SK-N-SH treated with all-trans-retinoic acid at 6 μM for 48 hours (cell line): ENCODE measurements around the gene IGLL1.

ENCODE experiments used
- ATAC-seq: fragments of 200-7000 bp; cut with Tn5 transposase; 3 replicates; pipeline ENCODE4 v1.9.1; 2020; ENCODE audit warnings: mild to moderate bottlenecking, moderate library complexity
- ARNTL ChIP-seq: fragments of 450-650 bp; formaldehyde crosslinking; IDR thresholded peaks from 2 replicates; pipeline ENCODE4 v1.5.0; 2020; ENCODE audit warnings: low read depth, mild to moderate bottlenecking, moderate library complexity, borderline replicate concordance
- BACH2 ChIP-seq: fragments of 250-450 bp; sonication (Bioruptor Pico); IDR thresholded peaks from 2 replicates; pipeline ENCODE4 v1.9.0; 2021; ENCODE audit warnings: mild to moderate bottlenecking, borderline replicate concordance
- CSDC2 ChIP-seq: fragments of 250-450 bp; sonication (Bioruptor Pico); IDR thresholded peaks from 2 replicates; pipeline ENCODE4 v1.5.0; 2020; ENCODE audit warnings: mild to moderate bottlenecking, moderate library complexity
- ESRRG ChIP-seq: fragments of 250-450 bp; sonication (Bioruptor Pico); IDR thresholded peaks from 2 replicates; pipeline ENCODE4 v1.6.1; 2021; ENCODE audit warnings: mild to moderate bottlenecking
- GLIS3 ChIP-seq: fragments of 250-450 bp; sonication (Bioruptor Pico); IDR thresholded peaks from 2 replicates; pipeline ENCODE4 v1.5.0; 2020; ENCODE audit warnings: mild to moderate bottlenecking, moderate library complexity
- ISL1 ChIP-seq: fragments of 250-450 bp; sonication (Bioruptor Pico); IDR thresholded peaks from 2 replicates; pipeline ENCODE4 v2.1.2; 2022; ENCODE audit warnings: mild to moderate bottlenecking, moderate library complexity
- OSR1 ChIP-seq: fragments of 250-450 bp; sonication (Bioruptor Pico); IDR thresholded peaks from 2 replicates; pipeline ENCODE4 v1.8.0; 2022; ENCODE audit warnings: moderate library complexity, mild to moderate bottlenecking, inconsistent platforms
- PPARA ChIP-seq: fragments of 250-450 bp; sonication (Bioruptor Pico); IDR thresholded peaks from 2 replicates; pipeline ENCODE4 v1.5.0; 2020; ENCODE audit warnings: mild to moderate bottlenecking, borderline replicate concordance
- RARB ChIP-seq: fragments of 250-450 bp; sonication (Bioruptor Pico); IDR thresholded peaks from 2 replicates; pipeline ENCODE4 v1.8.0; 2021; ENCODE audit warnings: mild to moderate bottlenecking, moderate library complexity
- SNAI2 ChIP-seq: fragments of 250-450 bp; sonication (Bioruptor Pico); IDR thresholded peaks from 2 replicates; pipeline ENCODE4 v1.5.0; 2020; ENCODE audit warnings: mild to moderate bottlenecking, moderate library complexity
- TCF4 ChIP-seq: fragments of 250-450 bp; sonication (Bioruptor Pico); IDR thresholded peaks from 2 replicates; pipeline ENCODE4 v1.8.0; 2021; ENCODE audit warnings: mild to moderate bottlenecking, moderate library complexity, borderline replicate concordance
- TOX ChIP-seq: fragments of 250-450 bp; sonication (Bioruptor Pico); IDR thresholded peaks from 2 replicates; pipeline ENCODE4 v1.8.0; 2021; ENCODE audit warnings: mild to moderate bottlenecking, moderate library complexity, borderline replicate concordance
- ZC3H10 ChIP-seq: fragments of 250-450 bp; sonication (Bioruptor Pico); IDR thresholded peaks from 2 replicates; pipeline ENCODE4 v1.5.1; 2021; ENCODE audit warnings: mild to moderate bottlenecking, moderate library complexity
- ZFP3 ChIP-seq: fragments of 250-450 bp; sonication (Bioruptor Pico); IDR thresholded peaks from 2 replicates; pipeline ENCODE4 v1.5.0; 2020; ENCODE audit warnings: mild to moderate bottlenecking, moderate library complexity
- ZFP30 ChIP-seq: fragments of 450-650 bp; formaldehyde crosslinking; IDR thresholded peaks from 2 replicates; pipeline ENCODE4 v1.5.0; 2022; ENCODE audit warnings: mild to moderate bottlenecking, moderate library complexity
- ZNF565 ChIP-seq: fragments of 450-650 bp; formaldehyde crosslinking; conservative IDR thresholded peaks from 2 replicates; pipeline ENCODE4 v1.5.0; 2020; ENCODE audit warnings: low read depth, mild to moderate bottlenecking, moderate library complexity
- ZNF70 ChIP-seq: fragments of 450-650 bp; formaldehyde crosslinking; IDR thresholded peaks from 2 replicates; pipeline ENCODE4 v1.5.0; 2020; ENCODE audit warnings: mild to moderate bottlenecking, moderate library complexity
- ZNF8 ChIP-seq: fragments of 450-650 bp; formaldehyde crosslinking; IDR thresholded peaks from 2 replicates; pipeline ENCODE4 v1.5.0; 2020; ENCODE audit warnings: mild to moderate bottlenecking, moderate library complexity
- TF ChIP-seq, protein P1 (sequence below): fragments of 250-450 bp; sonication (Bioruptor Pico); IDR thresholded peaks from 2 replicates; pipeline ENCODE4 v1.5.1; 2021; ENCODE audit warnings: mild to moderate bottlenecking, moderate library complexity
- TF ChIP-seq, protein P2 (sequence below): fragments of 250-450 bp; sonication (Bioruptor Pico); IDR thresholded peaks from 2 replicates; pipeline ENCODE4 v1.8.0; 2021; ENCODE audit warnings: low read depth, mild to moderate bottlenecking, moderate library complexity, borderline replicate concordance
- TF ChIP-seq, protein P3 (sequence below): fragments of 250-450 bp; sonication (Bioruptor Pico); IDR thresholded peaks from 2 replicates; pipeline ENCODE4 v1.5.1; 2020; ENCODE audit warnings: low read depth, mild to moderate bottlenecking, moderate library complexity
- TF ChIP-seq, protein P4 (sequence below): fragments of 250-450 bp; sonication (Bioruptor Pico); IDR thresholded peaks from 2 replicates; pipeline ENCODE4 v1.8.0; 2020; ENCODE audit warnings: mild to moderate bottlenecking, moderate library complexity, borderline replicate concordance

IGLL1 gene

DNA sequence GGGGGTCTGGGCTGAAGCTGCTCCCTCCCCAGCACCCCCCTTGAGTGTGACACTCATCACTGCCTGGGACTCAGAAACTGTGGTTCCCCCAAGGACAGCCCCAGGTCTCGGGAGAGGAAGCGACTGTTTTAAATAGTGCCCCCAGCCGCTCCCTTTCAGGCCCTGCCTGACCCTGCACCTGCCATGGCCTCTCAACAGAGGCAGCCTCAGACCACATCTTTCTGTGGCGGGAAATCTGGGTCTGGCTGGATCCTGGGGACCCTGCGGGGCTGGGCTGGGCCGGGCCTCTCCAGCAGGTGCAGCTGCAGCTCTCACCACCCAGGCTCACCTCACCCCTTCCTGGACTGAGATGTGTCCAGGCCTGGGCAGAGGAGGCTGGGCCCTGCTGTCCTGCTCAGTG lies 3.7 kb upstream of the IGLL1 start:
- TF ChIP-seq, protein P1, sequence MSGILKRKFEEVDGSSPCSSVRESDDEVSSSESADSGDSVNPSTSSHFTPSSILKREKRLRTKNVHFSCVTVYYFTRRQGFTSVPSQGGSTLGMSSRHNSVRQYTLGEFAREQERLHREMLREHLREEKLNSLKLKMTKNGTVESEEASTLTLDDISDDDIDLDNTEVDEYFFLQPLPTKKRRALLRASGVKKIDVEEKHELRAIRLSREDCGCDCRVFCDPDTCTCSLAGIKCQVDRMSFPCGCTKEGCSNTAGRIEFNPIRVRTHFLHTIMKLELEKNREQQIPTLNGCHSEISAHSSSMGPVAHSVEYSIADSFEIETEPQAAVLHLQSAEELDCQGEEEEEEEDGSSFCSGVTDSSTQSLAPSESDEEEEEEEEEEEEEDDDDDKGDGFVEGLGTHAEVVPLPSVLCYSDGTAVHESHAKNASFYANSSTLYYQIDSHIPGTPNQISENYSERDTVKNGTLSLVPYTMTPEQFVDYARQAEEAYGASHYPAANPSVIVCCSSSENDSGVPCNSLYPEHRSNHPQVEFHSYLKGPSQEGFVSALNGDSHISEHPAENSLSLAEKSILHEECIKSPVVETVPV = no peak
- no peak for TF ChIP-seq ZNF8 (CRISPR knock-in tag)
- TF ChIP-seq ZC3H10 (CRISPR knock-in tag) = no peak
- TF ChIP-seq ZNF565 (CRISPR knock-in tag) = no peak
- TF ChIP-seq TOX (CRISPR knock-in tag) = no peak
- no peak for TF ChIP-seq ZFP3
- no peak for ATAC-seq

DNA sequence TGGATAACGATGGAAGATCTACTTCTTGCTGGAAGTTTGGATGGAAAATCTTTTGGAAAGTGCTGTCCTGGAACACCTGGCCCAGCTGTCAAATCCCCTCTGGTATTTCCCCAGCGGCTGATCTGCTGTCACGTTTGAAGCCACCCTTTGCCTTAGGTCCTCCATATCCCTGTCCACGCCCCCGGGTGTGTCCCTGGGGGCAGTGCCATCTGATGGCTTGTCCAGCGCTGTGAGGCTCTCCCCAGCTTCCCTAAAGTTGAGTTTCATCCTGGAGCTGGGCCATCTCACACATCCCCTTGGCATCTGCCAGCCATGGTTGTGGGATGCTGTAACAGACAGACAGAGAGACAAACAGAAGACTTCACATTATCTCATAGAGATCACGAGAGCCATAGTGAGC lies 3.1 kb upstream of the IGLL1 start:
- TF ChIP-seq ZFP3 = no peak
- TF ChIP-seq RARB = no peak
- no peak for TF ChIP-seq ARNTL (CRISPR knock-in tag)
- no peak for TF ChIP-seq TOX (CRISPR knock-in tag)
- TF ChIP-seq, protein P2, sequence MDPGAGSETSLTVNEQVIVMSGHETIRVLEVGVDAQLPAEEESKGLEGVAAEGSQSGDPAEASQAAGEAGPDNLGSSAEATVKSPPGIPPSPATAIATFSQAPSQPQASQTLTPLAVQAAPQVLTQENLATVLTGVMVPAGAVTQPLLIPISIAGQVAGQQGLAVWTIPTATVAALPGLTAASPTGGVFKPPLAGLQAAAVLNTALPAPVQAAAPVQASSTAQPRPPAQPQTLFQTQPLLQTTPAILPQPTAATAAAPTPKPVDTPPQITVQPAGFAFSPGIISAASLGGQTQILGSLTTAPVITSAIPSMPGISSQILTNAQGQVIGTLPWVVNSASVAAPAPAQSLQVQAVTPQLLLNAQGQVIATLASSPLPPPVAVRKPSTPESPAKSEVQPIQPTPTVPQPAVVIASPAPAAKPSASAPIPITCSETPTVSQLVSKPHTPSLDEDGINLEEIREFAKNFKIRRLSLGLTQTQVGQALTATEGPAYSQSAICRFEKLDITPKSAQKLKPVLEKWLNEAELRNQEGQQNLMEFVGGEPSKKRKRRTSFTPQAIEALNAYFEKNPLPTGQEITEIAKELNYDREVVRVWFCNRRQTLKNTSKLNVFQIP (CRISPR knock-in tag) = no peak
- no peak for TF ChIP-seq ZNF8 (CRISPR knock-in tag)
- TF ChIP-seq GLIS3 = no peak
- no peak for ATAC-seq

DNA sequence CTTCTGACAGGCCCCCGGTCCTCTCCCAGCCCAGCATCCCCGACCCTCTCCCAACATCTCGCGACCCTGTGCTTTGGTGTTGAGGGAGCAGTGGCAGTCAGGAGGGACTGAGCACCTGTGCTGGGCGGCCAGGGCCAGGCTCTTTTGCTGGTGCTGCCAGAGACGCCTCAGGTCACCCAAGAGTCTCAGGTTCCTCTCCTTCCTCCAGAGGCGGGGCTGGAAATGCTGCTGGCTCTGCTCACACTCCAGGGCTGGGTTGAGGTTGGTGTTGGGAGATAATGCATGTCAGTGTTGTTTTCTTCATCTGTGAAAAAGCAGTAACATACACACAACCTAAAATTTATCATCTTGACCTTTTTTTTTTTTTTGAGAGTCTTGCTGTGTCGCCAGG lies 1.2 kb upstream of the IGLL1 start:
- ATAC-seq = no peak
- no peak for TF ChIP-seq SNAI2 (CRISPR knock-in tag)
- TF ChIP-seq ISL1 (CRISPR knock-in tag) = no peak

DNA sequence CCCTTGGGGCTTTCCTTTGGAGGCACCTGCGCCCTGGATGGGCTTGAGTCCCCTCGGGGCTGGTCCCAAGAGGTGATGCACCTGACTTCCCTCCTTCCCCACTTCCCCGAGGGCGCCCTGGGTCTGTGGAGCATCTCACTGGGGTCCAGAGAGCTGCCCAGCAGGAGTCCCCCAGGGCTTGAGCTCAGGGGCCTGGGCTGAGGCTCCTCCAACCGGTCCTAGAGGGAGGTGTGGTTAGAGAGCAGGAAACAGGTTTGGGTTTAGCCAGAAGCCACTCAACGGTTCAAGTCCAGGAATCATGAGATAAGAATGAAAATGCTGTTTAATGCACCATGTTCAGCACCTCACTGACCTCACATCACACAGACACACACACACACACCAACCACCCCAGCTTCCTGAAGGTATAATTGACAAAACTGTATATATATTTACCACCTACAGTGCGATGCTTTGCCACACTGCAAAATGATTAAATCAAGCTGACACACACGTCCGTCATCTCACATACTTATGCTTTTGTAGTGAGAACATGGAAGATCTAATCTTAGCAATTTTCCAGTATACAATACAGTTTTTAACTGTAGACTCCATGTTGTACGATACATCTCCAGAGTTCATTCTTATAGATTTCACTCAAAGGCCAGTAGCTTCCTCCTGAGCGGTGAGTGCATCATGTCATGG lies 628 bp upstream of the IGLL1 start:
- no peak for ATAC-seq
- TF ChIP-seq CSDC2 (CRISPR knock-in tag) = no peak
- no peak for TF ChIP-seq ARNTL (CRISPR knock-in tag)
- no peak for TF ChIP-seq BACH2 (CRISPR knock-in tag)
- TF ChIP-seq RARB = no peak

DNA sequence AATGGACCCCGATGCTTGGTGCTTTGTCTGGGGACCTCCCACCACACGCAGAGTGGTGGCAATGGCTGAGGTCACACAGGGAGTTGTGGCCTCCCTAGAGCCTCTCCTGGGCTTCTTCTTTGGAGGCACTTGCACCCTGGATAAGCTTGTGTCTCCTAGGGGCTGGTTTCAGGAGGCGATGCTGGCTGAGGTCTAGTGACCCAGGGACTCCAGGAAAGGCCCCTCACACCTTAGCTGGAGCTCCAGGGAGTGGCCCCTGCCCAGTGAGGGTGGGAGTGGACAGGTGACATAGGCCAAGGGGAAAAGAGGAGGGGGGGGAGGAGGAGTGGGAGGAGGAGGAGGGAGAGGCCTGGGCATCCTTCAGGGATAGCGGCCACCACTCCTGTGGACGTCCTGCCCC lies 810 bp downstream of the IGLL1 start:
- TF ChIP-seq ZFP3 (no peak), ZNF565 (CRISPR knock-in tag) (no peak), PPARA (no peak), TCF4 (no peak), ESRRG (CRISPR knock-in tag) (no peak), ISL1 (CRISPR knock-in tag) (no peak), BACH2 (CRISPR knock-in tag) (no peak), RARB (no peak), ZNF70 (CRISPR knock-in tag) (no peak), ZNF8 (CRISPR knock-in tag) (no peak), CSDC2 (CRISPR knock-in tag) (no peak), ARNTL (CRISPR knock-in tag) (no peak), GLIS3 (no peak), ZC3H10 (CRISPR knock-in tag) (no peak), OSR1 (CRISPR knock-in tag) (no peak), ZFP30 (no peak)
- TF ChIP-seq, protein P3, sequence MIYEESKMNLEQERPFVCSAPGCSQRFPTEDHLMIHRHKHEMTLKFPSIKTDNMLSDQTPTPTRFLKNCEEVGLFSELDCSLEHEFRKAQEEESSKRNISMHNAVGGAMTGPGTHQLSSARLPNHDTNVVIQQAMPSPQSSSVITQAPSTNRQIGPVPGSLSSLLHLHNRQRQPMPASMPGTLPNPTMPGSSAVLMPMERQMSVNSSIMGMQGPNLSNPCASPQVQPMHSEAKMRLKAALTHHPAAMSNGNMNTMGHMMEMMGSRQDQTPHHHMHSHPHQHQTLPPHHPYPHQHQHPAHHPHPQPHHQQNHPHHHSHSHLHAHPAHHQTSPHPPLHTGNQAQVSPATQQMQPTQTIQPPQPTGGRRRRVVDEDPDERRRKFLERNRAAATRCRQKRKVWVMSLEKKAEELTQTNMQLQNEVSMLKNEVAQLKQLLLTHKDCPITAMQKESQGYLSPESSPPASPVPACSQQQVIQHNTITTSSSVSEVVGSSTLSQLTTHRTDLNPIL (CRISPR knock-in tag) = no peak
- TF ChIP-seq, protein P4, sequence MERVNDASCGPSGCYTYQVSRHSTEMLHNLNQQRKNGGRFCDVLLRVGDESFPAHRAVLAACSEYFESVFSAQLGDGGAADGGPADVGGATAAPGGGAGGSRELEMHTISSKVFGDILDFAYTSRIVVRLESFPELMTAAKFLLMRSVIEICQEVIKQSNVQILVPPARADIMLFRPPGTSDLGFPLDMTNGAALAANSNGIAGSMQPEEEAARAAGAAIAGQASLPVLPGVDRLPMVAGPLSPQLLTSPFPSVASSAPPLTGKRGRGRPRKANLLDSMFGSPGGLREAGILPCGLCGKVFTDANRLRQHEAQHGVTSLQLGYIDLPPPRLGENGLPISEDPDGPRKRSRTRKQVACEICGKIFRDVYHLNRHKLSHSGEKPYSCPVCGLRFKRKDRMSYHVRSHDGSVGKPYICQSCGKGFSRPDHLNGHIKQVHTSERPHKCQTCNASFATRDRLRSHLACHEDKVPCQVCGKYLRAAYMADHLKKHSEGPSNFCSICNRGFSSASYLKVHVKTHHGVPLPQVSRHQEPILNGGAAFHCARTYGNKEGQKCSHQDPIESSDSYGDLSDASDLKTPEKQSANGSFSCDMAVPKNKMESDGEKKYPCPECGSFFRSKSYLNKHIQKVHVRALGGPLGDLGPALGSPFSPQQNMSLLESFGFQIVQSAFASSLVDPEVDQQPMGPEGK (CRISPR knock-in tag) = no peak
- ATAC-seq = no peak
